Measurements from ENCODE around the gene MSRB3. TPM values are rescaled to one million over a fixed set of nuclear protein-coding genes. Genes with fewer than 3 reads are reported as not detected.

The MSRB3 gene
- total RNA-seq, 1 donor from 2014 or later: 47.3 TPM

- intact Hi-C loops (cut with DNase I): loop anchor here (10.0 kb wide), 1 partner anchor 765 kb away; no protein-coding TSS in a partner anchor
- Histone ChIP-seq H3K27me3 (ENCODE audit: low read depth) (no peaks in the 10 kb centered on the region), H3K4me3 (no peak overlapping the region), H3K9me3 (no peaks in the 10 kb centered on the region), H3K27ac (no peak overlapping the region), H3K36me3 (no peaks in the 10 kb centered on the region), H3K4me1 (no peaks in the 10 kb centered on the region)
- ATAC-seq (peak; percentile 48 to 84), DNase-seq (no peak)
- no peak for TF ChIP-seq CTCF (IDR thresholded peaks at IDR 0.05)
Observed at GRCh38 chr12:65319688-65320200, 41.3 kb downstream of the MSRB3 start.

- no peaks in the 10 kb centered on the region for H3K36me3 ChIP-seq
- no peak overlapping the region for H3K27ac ChIP-seq
- DNase-seq (no peak), ATAC-seq (no peak)
- no peaks in the 10 kb centered on the region for H3K4me1 ChIP-seq
- intact Hi-C loops (cut with DNase I): no loop called here
- H3K9me3 ChIP-seq: no peaks in the 10 kb centered on the region
- no peaks in the 10 kb centered on the region for H3K27me3 ChIP-seq (ENCODE audit: low read depth)
- no peak overlapping the region for H3K4me3 ChIP-seq
- no peak for TF ChIP-seq CTCF (IDR thresholded peaks at IDR 0.05)
Observed at GRCh38 chr12:65323070-65323469, 44.6 kb downstream of the MSRB3 start.

GRCh38 chr12:65324056-65324455 is 45.6 kb downstream of the MSRB3 start:
- DNase-seq (no peak), ATAC-seq (no peak)
- H3K4me3 ChIP-seq: no peak overlapping the region
- H3K36me3 ChIP-seq: no peaks in the 10 kb centered on the region
- TF ChIP-seq CTCF (IDR thresholded peaks at IDR 0.05): no peak
- no peaks in the 10 kb centered on the region for H3K27me3 ChIP-seq (ENCODE audit: low read depth)
- no peaks in the 10 kb centered on the region for H3K9me3 ChIP-seq
- intact Hi-C loops (cut with DNase I): no loop called here
- no peak overlapping the region for H3K27ac ChIP-seq
- H3K4me1 ChIP-seq: no peaks in the 10 kb centered on the region

GRCh38 chr12:65324551-65324950 is 46.1 kb downstream of the MSRB3 start:
- intact Hi-C loops (cut with DNase I): no loop called here
- no peak for DNase-seq
- ATAC-seq: no peak
- Histone ChIP-seq H3K27me3 (ENCODE audit: low read depth) (no peaks in the 10 kb centered on the region), H3K9me3 (no peaks in the 10 kb centered on the region), H3K27ac (no peak overlapping the region), H3K4me3 (no peak overlapping the region), H3K36me3 (no peaks in the 10 kb centered on the region), H3K4me1 (no peaks in the 10 kb centered on the region)
- TF ChIP-seq CTCF (IDR thresholded peaks at IDR 0.05): no peak

GRCh38 chr12:65325183-65325582 is 46.7 kb downstream of the MSRB3 start:
- Histone ChIP-seq H3K27ac (no peak overlapping the region), H3K4me1 (no peaks in the 10 kb centered on the region), H3K36me3 (no peaks in the 10 kb centered on the region), H3K9me3 (no peaks in the 10 kb centered on the region), H3K27me3 (ENCODE audit: low read depth) (no peaks in the 10 kb centered on the region), H3K4me3 (no peak overlapping the region)
- intact Hi-C loops (cut with DNase I): no loop called here
- TF ChIP-seq CTCF (IDR thresholded peaks at IDR 0.05): no peak
- DNase-seq (no peak), ATAC-seq (no peak)

- DNase-seq (no peak), ATAC-seq (no peak)
- no peak overlapping the region for H3K27ac ChIP-seq
- H3K9me3 ChIP-seq: no peaks in the 10 kb centered on the region
- H3K36me3 ChIP-seq: no peaks in the 10 kb centered on the region
- H3K4me3 ChIP-seq: no peak overlapping the region
- intact Hi-C loops (cut with DNase I): no loop called here
- TF ChIP-seq CTCF (IDR thresholded peaks at IDR 0.05): no peak
- H3K4me1 ChIP-seq: no peaks in the 10 kb centered on the region
- H3K27me3 ChIP-seq (ENCODE audit: low read depth): no peaks in the 10 kb centered on the region
Observed at GRCh38 chr12:65326616-65327015, 48.1 kb downstream of the MSRB3 start.

All from lower lobe of right lung (tissue), 2 donors.